A673 (cell line): Measurements from ENCODE around the gene MAP3K3. TPM values are rescaled to one million over a fixed set of nuclear protein-coding genes. Genes with fewer than 3 reads are reported as not detected.
A peak's percentile ranks its signal among the peaks of the same experiment; 100 is the strongest.

ENCODE experiments used
- BruUV-seq: library from RNA; stranded (reverse); fragments of 400-500 nt; replicated peaks from 2 replicates; lab custom pipeline; 2021; lab: Mats Ljungman, UMichigan
- CTCF ChIA-PET: fragments of 300-600 bp; sonication (Branson Sonifier 250); formaldehyde crosslinking; loops from one replicate; lab custom pipeline; 2022; ENCODE audit warnings: antibody characterized with exemption; lab: Charles Lee
- POLR2A ChIA-PET: fragments of 300-600 bp; sonication (Branson Sonifier 250); formaldehyde crosslinking; loops from one replicate; lab custom pipeline; 2022; ENCODE audit warnings: antibody characterized with exemption; ENCODE audit not compliant: low non-redundant PET; lab: Charles Lee
- DNase-seq: peaks from one replicate; pipeline ENCODE4 v3.0.0-alpha.2; 2015; ENCODE audit warnings: low spot score
- H3K27ac ChIP-seq: fragments of 200-600 bp; sonication (generic); 2 replicates; pipeline ENCODE4 v1.5.1; 2016; ENCODE audit warnings: mixed run types, low read depth, mild to moderate bottlenecking, mixed read lengths, antibody characterized with exemption, low read length; ENCODE audit not compliant: poor library complexity, severe bottlenecking
- H3K27me3 ChIP-seq: fragments of 200-600 bp; sonication (generic); replicated peaks from 2 replicates; pipeline ENCODE4 v1.6.1; 2017; ENCODE audit warnings: mixed run types, low read depth, mild to moderate bottlenecking, mixed read lengths, antibody characterized with exemption, low read length; ENCODE audit not compliant: insufficient read depth, poor library complexity
- H3K36me3 ChIP-seq: fragments of 200-600 bp; sonication (generic); 2 replicates; pipeline ENCODE4 v1.6.1; 2016; ENCODE audit warnings: mixed run types, mild to moderate bottlenecking, mixed read lengths, antibody characterized with exemption, low read length; ENCODE audit not compliant: insufficient read depth, poor library complexity, severe bottlenecking
- H3K4me1 ChIP-seq: fragments of 200-600 bp; sonication (generic); 2 replicates; pipeline ENCODE4 v1.6.1; 2017; ENCODE audit warnings: mixed run types, mild to moderate bottlenecking, mixed read lengths, antibody characterized with exemption, low read length; ENCODE audit not compliant: insufficient read depth, poor library complexity, severe bottlenecking
- H3K4me3 ChIP-seq: fragments of 200-600 bp; sonication (generic); 2 replicates; pipeline ENCODE4 v1.5.1; 2016; ENCODE audit warnings: low read depth, mixed run types, mild to moderate bottlenecking, mixed read lengths, low read length; ENCODE audit not compliant: poor library complexity, severe bottlenecking
- H3K9me3 ChIP-seq: fragments of 200-600 bp; sonication (generic); 2 replicates; pipeline ENCODE4 v1.6.1; 2016; ENCODE audit warnings: mixed run types, low read depth, mild to moderate bottlenecking, mixed read lengths, antibody characterized with exemption, low read length; ENCODE audit not compliant: poor library complexity, severe bottlenecking
- CTCF ChIP-seq: fragments of 300-800, 200-600 bp; sonication (generic); conservative IDR thresholded peaks from 2 replicates; pipeline ENCODE4 v1.5.1; 2017; ENCODE audit warnings: low read depth, mild to moderate bottlenecking, antibody characterized with exemption, low read length, moderate library complexity, mixed read lengths
- EZH2 ChIP-seq: fragments of 200-600 bp; sonication (generic); IDR thresholded peaks from 2 replicates; pipeline ENCODE4 v1.6.1; 2017; ENCODE audit warnings: borderline replicate concordance, low read depth, mild to moderate bottlenecking, mixed read lengths, antibody characterized with exemption, low read length; ENCODE audit not compliant: poor library complexity, severe bottlenecking
- intact Hi-C: fragments of 100-400 bp; cut with micrococcal nuclease; formaldehyde crosslinking; loops from one replicate; pipeline ENCODE4 v1.10.0; 2022; ENCODE audit not compliant: unreplicated experiment
- total RNA-seq: library from RNA; stranded (reverse); gene quantifications from 2 replicates; pipeline ENCODE4 v1.2.3, GENCODE V29; 2021

The MAP3K3 gene
- total RNA-seq, 1 experiment from 2014 or later = 25.9 TPM

DNA sequence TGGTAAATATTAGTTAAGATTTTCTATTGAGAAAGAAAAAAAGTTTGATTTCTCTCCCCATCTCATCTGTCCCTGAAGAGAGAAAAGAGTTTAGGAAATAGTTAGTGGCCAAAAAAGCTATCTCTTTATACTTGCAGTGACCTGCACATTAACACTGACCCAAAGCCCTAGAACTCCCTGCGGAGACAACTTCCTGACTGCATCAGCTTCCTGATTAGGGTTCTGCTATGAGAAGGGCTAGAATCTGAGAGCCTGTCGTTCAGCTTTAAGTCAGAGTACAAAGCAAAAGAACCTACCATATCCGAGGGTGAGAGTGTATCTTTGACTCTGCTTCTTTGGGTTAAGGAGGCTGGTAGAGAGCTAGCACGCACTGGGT, 53.0 kb downstream of the MAP3K3 start:
- intact Hi-C loops = loop anchor here (5.0 kb wide), 1 partner anchor 53 kb away; the partner anchor contains the start of gene MAP3K3
- TF ChIP-seq EZH2 (no peak), CTCF (no peak)

GRCh38 chr17:63675607-63676546, 53.7 kb downstream of the MAP3K3 start:
- no TSS peak for BruUV-seq
- intact Hi-C loops = loop anchor here (5.0 kb wide), 1 partner anchor 54 kb away; the partner anchor contains the start of gene MAP3K3
- no peaks in the 10 kb centered on the region for H3K9me3 ChIP-seq
- H3K4me3 ChIP-seq = no peak overlapping the region
- H3K27me3 ChIP-seq = no peaks in the 10 kb centered on the region
- POLR2A ChIA-PET = interaction anchor here (0.5 to 0.7 kb wide), 2 partner anchors 64 to 1219 kb away, joined by 3 to 4 read pairs; no protein-coding TSS in a partner anchor
- CTCF ChIA-PET = interaction anchor here (1.0 to 2.1 kb wide), 2 partner anchors 23 to 250 kb away, joined by 3 to 6 read pairs; no protein-coding TSS in a partner anchor
- no peaks in the 10 kb centered on the region for H3K36me3 ChIP-seq
- DNase-seq = peak; percentile 90
- H3K27ac ChIP-seq = peak overlapping the region; percentile 78
- peaks cover 36% of the 10 kb centered on the region for H3K4me1 ChIP-seq
- TF ChIP-seq CTCF (no peak), EZH2 (no peak)

More for the DNA sequence above, 53.0 kb downstream of the MAP3K3 start:
- Histone ChIP-seq H3K27me3 (no peaks in the 10 kb centered on the region), H3K36me3 (no peaks in the 10 kb centered on the region), H3K9me3 (no peaks in the 10 kb centered on the region), H3K4me1 (peaks cover 36% of the 10 kb centered on the region), H3K4me3 (no peak overlapping the region), H3K27ac (peak overlapping the region; percentile 78)
- BruUV-seq = no TSS peak
- ChIA-PET CTCF (interaction anchor here (2.1 kb wide), 1 partner anchor 250 kb away, joined by 6 read pairs; no protein-coding TSS in a partner anchor), POLR2A (interaction anchor here (0.5 to 0.6 kb wide), 2 partner anchors 14 to 73 kb away, joined by 3 to 7 read pairs; no protein-coding TSS in a partner anchor)
- peak; percentile 68 for DNase-seq

DNA sequence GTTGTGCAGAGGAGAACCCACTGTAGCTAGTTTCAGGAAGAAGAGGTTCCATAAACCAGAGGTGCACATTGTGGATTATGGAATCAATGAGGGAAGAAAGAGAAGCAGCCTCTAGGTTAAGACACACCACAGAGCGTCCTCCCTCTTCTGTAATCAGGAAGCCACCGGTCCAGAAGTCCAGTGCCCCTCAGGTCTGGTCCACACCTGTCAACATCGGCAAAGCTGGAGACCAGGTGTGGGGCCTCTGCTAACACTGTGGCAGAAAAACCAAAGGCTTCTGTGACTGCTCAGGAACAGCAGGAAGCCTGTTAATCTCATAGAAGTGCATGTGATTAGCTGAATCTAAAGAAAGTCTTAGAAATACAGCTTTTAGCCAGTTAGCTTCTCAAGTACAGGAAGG, 54.4 kb downstream of the MAP3K3 start:
- H3K4me3 ChIP-seq = no peak overlapping the region
- DNase-seq = peak; percentile 82
- H3K36me3 ChIP-seq = no peaks in the 10 kb centered on the region
- ChIA-PET CTCF (interaction anchor here (1.0 kb wide), 1 partner anchor 22 kb away, joined by 3 read pairs; no protein-coding TSS in a partner anchor), POLR2A (interaction anchor here (0.5 to 0.8 kb wide), 3 partner anchors 63 to 1220 kb away, joined by 3 to 4 read pairs (median 3); no protein-coding TSS in a partner anchor)
- TF ChIP-seq CTCF = no peak
- TF ChIP-seq EZH2 = no peak
- peak overlapping the region; percentile 78 for H3K27ac ChIP-seq
- H3K4me1 ChIP-seq = peaks cover 36% of the 10 kb centered on the region
- BruUV-seq = no TSS peak
- no peaks in the 10 kb centered on the region for H3K9me3 ChIP-seq
- intact Hi-C loops = loop anchor here (5.0 kb wide), 1 partner anchor 54 kb away; the partner anchor contains the start of gene MAP3K3
- no peaks in the 10 kb centered on the region for H3K27me3 ChIP-seq
